HCT116 (cell line): ENCODE data around the gene CDYL2.

Experiments used
- CBX3 ChIP-seq: IDR thresholded peaks from 2 replicates; pipeline ENCODE4 v1.6.1; 2012; ENCODE audit warnings: low read depth
- EZH2 ChIP-seq: fragments of 200-600 bp; sonication (generic); IDR thresholded peaks from 2 replicates; pipeline ENCODE4 v1.6.1; 2017; ENCODE audit warnings: antibody characterized with exemption, mixed run types
- POLR2A ChIP-seq: IDR thresholded peaks from 2 replicates; pipeline ENCODE4 v1.7.0; 2011; ENCODE audit warnings: borderline replicate concordance; ENCODE audit not compliant: insufficient read depth, insufficient read length; ENCODE audit errors: extremely low read depth
- POLR2AphosphoS5 ChIP-seq: IDR thresholded peaks from 2 replicates; pipeline ENCODE4 v1.6.1; 2011; ENCODE audit warnings: mild to moderate bottlenecking, low read depth, low read length, moderate library complexity
- SIN3A ChIP-seq: IDR thresholded peaks from 2 replicates; pipeline ENCODE4 v1.6.1; 2012; ENCODE audit warnings: low read depth
- YY1 ChIP-seq: IDR thresholded peaks from 2 replicates; pipeline ENCODE4 v1.6.1; 2011; ENCODE audit warnings: low read length, low read depth, moderate library complexity, mild to moderate bottlenecking; ENCODE audit not compliant: insufficient replicate concordance; ENCODE audit errors: extremely low read depth

GRCh38 chr16:80804056-80804525, 307 bp downstream of the CDYL2 start:
- TF ChIP-seq POLR2A, result no peak
- no peak for TF ChIP-seq EZH2
- TF ChIP-seq SIN3A, result no peak
- no peak for TF ChIP-seq YY1
- TF ChIP-seq POLR2AphosphoS5, result no peak
- no peak for TF ChIP-seq CBX3
